ENCODE data around the gene FOXD1.
"Not testable (repeated sequence)": the region's sequence is repeated elsewhere in the genome, so short reads cannot be mapped to it uniquely, and the experiment has no call there.

FOXD1 gene

DNA sequence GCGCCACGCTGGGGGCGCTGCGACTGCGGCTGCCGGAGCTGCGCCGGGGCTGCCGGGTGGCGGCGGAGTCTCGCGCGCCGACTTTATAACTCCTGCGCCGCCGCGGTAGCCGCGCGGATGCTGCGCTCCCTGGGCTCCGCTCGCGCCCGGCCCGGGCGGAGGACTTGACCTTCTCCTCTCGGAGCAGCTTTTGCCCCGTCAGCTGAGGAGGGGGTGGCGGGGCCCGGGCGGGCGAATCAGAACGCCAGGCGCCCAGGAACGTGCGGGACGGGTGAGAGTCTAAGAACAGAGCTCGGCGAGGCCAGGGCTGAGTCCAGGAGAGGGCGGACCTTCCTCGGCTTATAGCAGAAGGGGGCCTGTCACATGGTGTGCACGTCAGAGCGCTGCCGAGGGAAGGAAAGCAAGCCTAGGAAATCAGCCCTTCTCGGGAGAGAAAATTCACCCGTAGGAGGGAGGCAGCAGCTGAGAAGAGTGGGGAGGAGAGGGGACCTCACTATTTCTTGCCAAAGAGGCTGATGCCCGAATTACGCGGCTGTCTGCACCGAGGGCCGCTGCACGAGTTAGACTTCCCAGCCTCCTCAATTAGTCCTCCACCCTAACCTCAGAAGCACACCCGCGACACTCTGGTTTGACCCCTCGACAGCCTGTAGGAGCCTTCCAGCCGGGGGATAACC is at the start of gene FOXD1:
FOXD1 (minus strand) TSS at position 315 of the 674 bp plus-strand sequence. CDS start 415 bp downstream, outside the sequence.
- DNase-seq = peak; percentile 89

- DNase-seq = no peak
Observed at GRCh38 chr5:73497497-73498056, 49.0 kb upstream of the FOXD1 start.

GRCh38 chr5:73496984-73497457 is 48.4 kb upstream of the FOXD1 start:
- DNase-seq = no peak

- DNase-seq = no peak
Observed at GRCh38 chr5:73495772-73496335, 47.3 kb upstream of the FOXD1 start.

GRCh38 chr5:73494721-73495120 is 46.1 kb upstream of the FOXD1 start:
- DNase-seq = no peak

GRCh38 chr5:73493421-73493820 is 44.8 kb upstream of the FOXD1 start:
- no peak for DNase-seq

- no peak for DNase-seq
Observed at GRCh38 chr5:73491155-73491554, 42.6 kb upstream of the FOXD1 start.

DNA sequence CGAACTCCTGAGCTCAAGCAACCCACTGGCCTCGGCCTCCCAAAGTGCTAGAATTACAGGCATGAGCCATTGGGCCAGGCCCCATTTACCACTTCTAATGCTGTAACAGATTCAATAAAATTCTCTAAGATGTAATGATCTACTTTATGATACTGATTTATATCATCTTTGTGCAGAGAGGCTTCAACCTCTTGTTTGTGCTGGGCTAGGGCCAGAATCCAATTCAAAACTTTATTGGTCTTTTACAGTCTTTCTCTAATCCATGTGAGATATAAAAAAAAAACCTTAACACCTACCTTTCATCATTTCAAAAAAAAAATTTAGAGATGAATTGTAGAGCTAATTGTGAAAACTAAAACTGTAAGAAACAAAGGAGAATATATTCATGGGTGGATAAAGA is 41.5 kb upstream of the FOXD1 start:
- no peak for DNase-seq

DNA sequence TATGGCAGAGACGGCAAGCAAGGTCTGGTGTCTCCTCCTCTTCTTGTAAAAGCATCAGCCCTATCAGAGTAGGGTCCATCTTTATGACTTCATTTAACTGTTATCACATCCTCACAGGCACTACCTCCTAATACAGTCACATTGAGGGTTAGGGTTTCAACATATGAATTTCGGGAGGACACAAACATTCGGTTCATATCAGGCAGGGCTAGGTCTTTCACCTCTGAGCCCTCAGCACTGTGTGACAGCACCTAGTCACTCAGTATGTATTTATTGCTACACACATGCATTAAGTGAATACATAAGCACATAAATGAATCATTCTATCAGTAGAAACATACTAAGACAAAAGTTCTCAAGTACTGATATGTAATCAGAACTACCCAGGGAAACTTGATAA is 40.2 kb upstream of the FOXD1 start:
- DNase-seq = no peak

DNA sequence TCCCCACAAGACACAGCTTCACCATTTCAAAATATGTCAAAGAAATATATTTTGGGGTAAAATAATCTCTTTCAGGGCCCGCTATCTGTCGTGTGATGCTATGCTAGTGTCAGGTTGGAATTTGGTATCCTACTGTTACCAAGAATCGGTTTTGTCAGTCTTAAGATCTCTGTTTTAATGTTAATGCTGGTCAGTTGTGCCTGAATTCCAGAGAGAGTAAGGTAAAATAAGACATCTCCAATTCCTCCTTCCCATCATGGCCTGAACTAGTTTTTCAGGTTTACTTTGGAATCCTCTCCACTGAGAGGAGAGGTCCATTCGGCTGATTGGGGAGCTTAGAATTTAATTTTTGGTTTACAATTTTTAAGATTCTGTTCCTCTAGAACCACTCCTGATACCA is 39.2 kb upstream of the FOXD1 start:
- DNase-seq = no peak

- not testable (repeated sequence) for DNase-seq
Observed at GRCh38 chr5:73487257-73487656, 38.7 kb upstream of the FOXD1 start.

DNA sequence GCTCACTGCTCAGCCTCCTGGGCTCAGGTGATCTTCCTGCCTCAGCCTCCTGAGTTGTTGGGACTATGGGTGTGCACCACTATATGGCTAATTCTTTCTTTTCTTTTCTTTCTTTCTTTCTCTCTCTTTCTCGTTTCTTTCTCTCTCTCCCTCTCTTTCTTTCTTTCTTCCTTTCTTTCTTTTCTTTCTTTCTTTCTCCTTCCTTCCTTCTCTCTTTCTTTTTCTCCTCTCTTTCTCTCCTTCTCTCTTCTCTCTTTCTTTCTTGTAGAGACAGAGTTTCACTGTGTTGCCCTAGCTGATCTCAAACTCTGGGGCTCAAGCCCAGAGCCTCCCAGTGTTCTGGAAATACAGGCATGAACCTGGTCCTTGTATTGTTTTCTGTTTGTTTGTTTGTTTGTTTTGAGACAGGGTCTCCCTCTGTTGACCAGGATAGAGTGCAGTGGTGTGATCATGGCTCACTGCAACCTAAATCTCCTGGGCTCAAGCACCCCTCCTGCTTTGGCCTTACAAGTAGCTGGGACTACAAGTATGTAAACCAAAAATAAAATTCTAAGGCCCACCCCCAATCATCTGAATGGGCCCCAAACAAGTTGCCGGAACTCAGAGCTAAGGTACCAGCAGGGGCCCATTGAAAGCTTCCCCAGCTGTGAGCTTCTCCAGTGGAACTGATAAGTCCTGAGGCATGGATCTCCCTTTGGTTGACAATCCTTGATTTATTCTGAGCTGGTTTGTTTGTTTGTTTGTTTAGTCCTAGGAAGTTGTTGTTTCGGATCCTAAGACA is 37.7 kb upstream of the FOXD1 start:
- DNase-seq = no peak

GRCh38 chr5:73485715-73486114 is 37.1 kb upstream of the FOXD1 start:
- no peak for DNase-seq

DNA sequence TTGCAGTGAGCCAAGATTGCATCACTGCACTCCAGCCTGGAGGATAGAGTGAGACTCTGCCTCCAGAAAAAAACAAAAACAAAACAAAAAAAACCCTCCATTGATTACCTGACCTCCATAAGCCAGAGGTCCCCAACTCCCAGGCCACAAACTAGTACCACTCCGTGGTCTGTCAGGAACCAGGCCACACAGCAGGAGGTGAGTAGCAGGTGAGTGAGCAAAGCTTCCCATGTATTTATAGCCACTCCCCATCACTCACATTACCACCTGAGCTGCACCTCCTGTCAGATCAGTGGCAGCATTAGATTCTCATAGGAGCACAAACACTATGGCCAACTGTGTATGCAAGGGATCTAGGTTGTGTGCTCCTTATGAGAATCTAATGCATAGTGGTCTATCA is 35.9 kb upstream of the FOXD1 start:
- DNase-seq = no peak

DNA sequence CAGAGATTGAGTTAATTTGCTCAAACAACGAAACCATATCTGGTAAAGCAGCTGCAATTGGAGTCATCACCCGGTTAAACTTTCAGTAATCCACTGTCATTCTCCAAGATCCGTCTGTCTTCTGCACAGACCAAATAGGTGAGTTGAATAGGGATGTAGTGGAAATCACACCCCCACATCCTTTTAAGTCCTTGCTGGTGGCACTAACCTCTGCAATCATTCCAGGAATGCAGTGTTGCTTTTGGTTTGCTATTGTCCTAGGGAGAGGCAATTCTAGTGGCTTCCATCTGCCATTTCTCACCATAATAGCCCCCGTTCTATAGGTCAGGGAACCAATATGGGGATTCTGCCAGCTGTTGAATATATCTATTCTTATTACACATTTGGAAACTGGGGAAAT is 35.1 kb upstream of the FOXD1 start:
- DNase-seq = no peak

DNA sequence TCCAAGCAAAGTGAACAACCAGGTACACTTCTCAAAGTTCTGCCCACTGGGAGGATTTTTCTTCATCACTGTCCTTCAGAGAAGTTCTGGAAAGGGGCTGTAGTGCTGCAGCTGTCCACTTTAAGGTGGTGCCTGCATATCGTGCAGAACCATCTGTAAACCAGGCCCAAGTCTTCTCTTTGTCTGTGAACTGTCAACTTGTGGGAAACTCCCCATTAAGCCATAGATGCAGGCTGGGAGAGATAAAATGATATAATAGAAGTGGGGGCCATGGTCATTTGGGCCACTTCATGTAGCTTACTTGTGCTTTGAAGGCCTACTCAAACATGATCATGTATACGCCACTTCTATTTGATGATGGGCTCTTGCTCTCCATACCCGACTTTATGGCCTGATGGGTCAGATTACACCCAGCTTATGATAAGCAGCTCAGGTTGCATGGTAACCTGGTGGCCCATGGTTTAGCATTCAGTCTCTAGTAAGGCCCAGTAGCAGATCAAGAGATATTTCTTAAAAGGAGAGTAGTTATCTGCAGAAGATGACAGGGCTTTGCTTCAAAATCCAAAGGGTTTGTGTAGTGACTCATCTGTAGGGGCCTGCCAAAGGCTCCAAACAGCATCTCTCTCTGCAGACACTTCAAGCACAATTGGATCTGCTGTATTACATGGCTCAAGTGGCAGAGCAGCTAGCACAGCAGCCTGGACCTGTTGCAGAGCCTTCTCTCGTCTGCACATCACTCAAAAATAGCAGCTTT is 34.0 kb upstream of the FOXD1 start:
- no peak for DNase-seq

DNA sequence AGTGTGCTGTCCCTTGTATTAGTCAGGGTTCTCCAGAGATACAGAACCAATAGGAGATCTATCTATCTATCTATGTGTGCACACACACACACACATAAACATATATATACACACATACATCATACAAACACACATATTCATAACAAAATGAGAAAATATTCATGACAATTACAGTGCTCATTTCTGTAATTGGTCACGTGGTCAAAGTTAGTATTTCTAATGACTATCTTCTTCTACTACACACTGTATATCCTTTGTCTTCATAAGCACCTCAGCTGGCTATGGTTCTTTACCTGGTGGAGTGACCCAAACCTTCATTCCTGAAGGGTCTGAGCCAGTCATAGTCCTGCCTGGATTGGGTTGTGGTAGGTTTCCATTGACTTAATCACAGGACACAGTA is 31.9 kb upstream of the FOXD1 start:
- DNase-seq = no peak

DNA sequence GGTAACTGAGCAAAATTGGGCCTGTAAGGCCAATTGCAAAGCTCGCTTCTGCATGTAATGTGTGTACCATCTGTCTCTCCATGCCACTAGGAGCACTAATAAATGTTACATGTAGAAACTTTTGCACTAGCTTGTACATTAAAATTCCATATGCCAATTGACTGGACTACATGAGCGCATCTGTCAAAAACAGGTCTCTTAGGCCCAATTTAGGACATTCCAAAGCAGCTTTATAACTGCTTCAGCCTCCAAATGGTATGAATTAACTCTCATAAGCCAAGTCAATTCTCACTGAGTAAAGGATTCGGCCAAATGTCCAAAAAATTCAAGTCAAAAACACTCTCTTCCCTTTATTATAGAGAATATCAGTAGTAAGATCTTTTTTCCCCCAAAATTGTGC is 23.5 kb upstream of the FOXD1 start:
- DNase-seq = no peak

- peak; percentile 61 for DNase-seq
Observed at GRCh38 chr5:73471654-73472053, 23.1 kb upstream of the FOXD1 start.

DNA sequence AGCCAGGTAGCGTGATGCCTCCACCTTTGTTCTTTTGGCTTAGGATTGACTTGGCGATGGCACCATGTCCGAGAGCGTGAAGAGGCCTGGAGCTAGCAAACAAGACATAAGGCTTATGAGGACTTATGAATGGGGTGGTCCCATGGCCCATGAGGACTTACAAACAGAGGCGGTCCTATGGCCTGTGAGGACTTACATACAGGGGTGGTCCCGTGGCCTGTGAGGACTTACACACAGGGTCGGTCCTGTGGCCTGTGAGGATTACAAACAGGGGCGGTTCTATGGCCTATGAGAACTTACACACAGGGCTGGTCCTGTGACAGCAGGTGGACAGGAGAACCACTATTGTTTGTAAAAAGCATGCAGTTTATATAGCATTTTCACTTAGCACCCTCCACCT is 21.3 kb upstream of the FOXD1 start:
- no peak for DNase-seq

DNA sequence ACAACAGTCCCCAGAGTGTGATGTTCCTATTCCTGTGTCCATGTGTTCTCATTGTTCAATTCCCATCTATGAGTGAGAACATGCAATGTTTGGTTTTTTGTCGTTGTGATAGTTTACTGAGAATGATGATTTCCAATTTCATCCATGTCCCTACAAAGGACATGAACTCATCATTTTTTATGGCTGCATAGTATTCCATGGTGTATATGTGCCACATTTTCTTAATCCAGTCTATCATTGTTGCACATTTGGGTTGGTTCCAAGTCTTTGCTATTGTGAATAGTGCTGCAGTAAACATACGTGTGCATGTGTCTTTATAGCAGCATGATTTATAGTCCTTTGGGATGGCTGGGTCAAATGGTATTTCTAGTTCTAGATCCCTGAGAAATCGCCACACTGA is 20.1 kb upstream of the FOXD1 start:
- not testable (repeated sequence) for DNase-seq

GRCh38 chr5:73464016-73464745 is 15.6 kb upstream of the FOXD1 start:
- peak; percentile 90 for DNase-seq
